Left lung (tissue), 10 donors: ENCODE results near the gene RABGAP1L. TPM values are rescaled to one million over a fixed set of nuclear protein-coding genes. Genes with fewer than 3 reads are reported as not detected.

Experiments
- ATAC-seq: fragments of 200-7000 bp; cut with Tn5 transposase; one replicate; pipeline ENCODE4 v1.9.1; 2020; ENCODE audit warnings: moderate library complexity
- DNase-seq, 4 donors: peaks; one replicate each; pipeline ENCODE4 v3.0.0-alpha.2; 2013 to 2020
- H3K27ac ChIP-seq, 2 donors: fragments of 200-600 bp; sonication (generic) in 1 of 2; one replicate each; pipeline versions ENCODE4 v1.5.0 to v1.8.0; 2020 to 2021
- H3K27me3 ChIP-seq, 2 donors: fragments of 200-600 bp; sonication (generic) in 1 of 2; one replicate each; pipeline versions ENCODE4 v1.5.0 to v1.8.0; 2020 to 2021
- H3K36me3 ChIP-seq, 2 donors: fragments of 200-600 bp; sonication (generic) in 1 of 2; one replicate each; pipeline versions ENCODE4 v1.5.0 to v1.8.0; 2020 to 2021
- H3K4me1 ChIP-seq, 2 donors: fragments of 200-600 bp; one replicate each; pipeline ENCODE4 v1.8.0; 2021
- H3K4me3 ChIP-seq, 2 donors: fragments of 200-600 bp; sonication (generic) in 1 of 2; one replicate each; pipeline versions ENCODE4 v1.5.0 to v1.8.0; 2020 to 2021; ENCODE audit warnings: mild to moderate bottlenecking in 1 of 2
- H3K9me3 ChIP-seq, 2 donors: fragments of 200-600 bp; sonication (generic) in 1 of 2; one replicate each; pipeline versions ENCODE4 v1.5.0 to v1.8.0; 2020 to 2021
- intact Hi-C, 2 donors: fragments of 100-400 bp; cut with DNase I; formaldehyde crosslinking; loops; one replicate each; pipeline versions ENCODE4 v1.11.2 to v1.14.2; 2022
- polyA plus RNA-seq, 6 donors: library from polyadenylated mRNA; unstranded; fragments of 120-200 nt; gene quantifications; one replicate each; pipeline ENCODE4 v1.2.1, GENCODE V29; 2013; ENCODE audit not compliant: insufficient read length in 6 of 6
- total RNA-seq, 2 donors: library from RNA; stranded (reverse); fragmentation: NEBNext Ultra II Directional; extraction: Animal tissue kit (Norgen Biotek cat#: 25700); gene quantifications; one replicate each; pipeline ENCODE4 v1.2.1, GENCODE V29; 2021
- TF ChIP-seq, protein P1 (sequence below), 2 donors: fragments of 200-600 bp; sonication (generic) in 1 of 2; IDR thresholded peaks; one replicate each; pipeline versions ENCODE4 v1.5.0 to v1.8.0; 2021; ENCODE audit warnings: antibody characterized with exemption in 2 of 2
- donor health status: DM: no; HTN: yes; CAD: no.
- donor health status: DM: no; HTN: no; CAD: no.

Gene RABGAP1L
- total and polyA plus RNA-seq, 8 donors: 40.3 to 67.3 (median 51.4) TPM

DNA sequence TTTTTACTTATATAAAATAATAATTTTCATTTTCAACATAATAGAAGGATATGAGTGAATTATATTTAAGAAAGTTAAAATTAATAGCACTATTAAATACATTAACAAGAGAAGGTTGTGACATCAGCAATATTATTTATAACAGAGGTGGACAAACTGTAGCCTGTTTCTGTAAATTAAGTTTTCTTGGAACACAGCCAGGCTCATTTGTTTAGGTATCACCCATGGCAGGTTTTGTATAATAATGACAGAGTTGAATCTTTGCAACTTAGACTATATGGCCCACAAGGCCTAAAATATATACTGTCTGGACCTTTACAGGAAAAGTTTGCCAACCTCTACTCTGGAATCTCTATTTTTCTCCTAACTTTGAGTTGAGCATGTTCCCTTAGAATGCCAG is 797.7 kb downstream of the RABGAP1L start:
- TF ChIP-seq, protein P1, sequence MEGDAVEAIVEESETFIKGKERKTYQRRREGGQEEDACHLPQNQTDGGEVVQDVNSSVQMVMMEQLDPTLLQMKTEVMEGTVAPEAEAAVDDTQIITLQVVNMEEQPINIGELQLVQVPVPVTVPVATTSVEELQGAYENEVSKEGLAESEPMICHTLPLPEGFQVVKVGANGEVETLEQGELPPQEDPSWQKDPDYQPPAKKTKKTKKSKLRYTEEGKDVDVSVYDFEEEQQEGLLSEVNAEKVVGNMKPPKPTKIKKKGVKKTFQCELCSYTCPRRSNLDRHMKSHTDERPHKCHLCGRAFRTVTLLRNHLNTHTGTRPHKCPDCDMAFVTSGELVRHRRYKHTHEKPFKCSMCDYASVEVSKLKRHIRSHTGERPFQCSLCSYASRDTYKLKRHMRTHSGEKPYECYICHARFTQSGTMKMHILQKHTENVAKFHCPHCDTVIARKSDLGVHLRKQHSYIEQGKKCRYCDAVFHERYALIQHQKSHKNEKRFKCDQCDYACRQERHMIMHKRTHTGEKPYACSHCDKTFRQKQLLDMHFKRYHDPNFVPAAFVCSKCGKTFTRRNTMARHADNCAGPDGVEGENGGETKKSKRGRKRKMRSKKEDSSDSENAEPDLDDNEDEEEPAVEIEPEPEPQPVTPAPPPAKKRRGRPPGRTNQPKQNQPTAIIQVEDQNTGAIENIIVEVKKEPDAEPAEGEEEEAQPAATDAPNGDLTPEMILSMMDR (IDR thresholded peaks at IDR 0.05): no peak
- Histone ChIP-seq H3K4me3 (no peak overlapping the region), H3K27me3 (no peaks in the 10 kb centered on the region), H3K27ac (no peak overlapping the region), H3K36me3 (no peaks in the 10 kb centered on the region), H3K9me3 (no peaks in the 10 kb centered on the region), H3K4me1 (peaks cover 0 to 23% of the 10 kb centered on the region in 2 donors)
- no peak for DNase-seq
- intact Hi-C loops: no loop called here
- ATAC-seq: no peak

DNA sequence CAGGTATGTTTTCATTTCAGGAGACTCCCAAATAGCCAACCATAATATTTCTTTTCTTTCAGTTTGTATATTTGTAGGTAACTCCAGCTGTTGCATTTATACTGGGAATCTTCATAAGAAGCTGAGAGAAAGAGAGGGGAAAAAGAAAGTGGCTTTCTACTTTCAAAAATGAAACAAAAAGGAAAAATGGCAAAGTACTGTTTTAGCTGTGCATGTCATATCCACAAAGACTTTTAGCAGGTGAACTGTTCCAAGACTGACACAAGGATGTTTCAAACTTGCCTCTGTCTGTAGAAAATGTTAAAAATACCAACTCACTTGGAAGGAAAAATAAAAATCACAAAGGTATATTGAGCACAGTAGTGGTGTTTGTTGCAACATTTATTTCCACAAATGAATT is 798.5 kb downstream of the RABGAP1L start:
- ATAC-seq (no peak), DNase-seq (no peak)
- Histone ChIP-seq H3K9me3 (no peaks in the 10 kb centered on the region), H3K4me1 (peaks cover 0 to 23% of the 10 kb centered on the region in 2 donors), H3K27me3 (no peaks in the 10 kb centered on the region), H3K36me3 (no peaks in the 10 kb centered on the region), H3K4me3 (no peak overlapping the region), H3K27ac (no peak overlapping the region)
- TF ChIP-seq, protein P1 (IDR thresholded peaks at IDR 0.05): no peak
- intact Hi-C loops: no loop called here

DNA sequence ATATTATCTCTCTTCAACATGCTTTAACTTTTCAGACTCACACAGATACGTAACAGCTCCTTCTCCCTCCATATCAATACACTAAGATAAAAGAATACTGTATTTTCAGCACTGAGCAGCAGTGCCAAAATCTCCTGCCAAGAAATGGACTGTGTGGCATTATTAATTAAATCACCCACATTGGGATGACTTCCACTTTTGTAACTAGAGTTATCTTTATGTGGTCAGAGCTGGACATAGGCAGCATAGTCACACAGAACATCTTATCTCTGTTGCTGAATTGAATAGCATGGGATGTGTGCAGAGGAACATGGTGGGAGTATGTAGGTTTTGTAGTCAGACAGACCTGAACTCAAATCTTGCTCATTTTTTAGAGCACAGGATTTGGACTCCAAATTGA is 799.1 kb downstream of the RABGAP1L start:
- TF ChIP-seq, protein P1 (IDR thresholded peaks at IDR 0.05): no peak
- intact Hi-C loops: no loop called here

DNA sequence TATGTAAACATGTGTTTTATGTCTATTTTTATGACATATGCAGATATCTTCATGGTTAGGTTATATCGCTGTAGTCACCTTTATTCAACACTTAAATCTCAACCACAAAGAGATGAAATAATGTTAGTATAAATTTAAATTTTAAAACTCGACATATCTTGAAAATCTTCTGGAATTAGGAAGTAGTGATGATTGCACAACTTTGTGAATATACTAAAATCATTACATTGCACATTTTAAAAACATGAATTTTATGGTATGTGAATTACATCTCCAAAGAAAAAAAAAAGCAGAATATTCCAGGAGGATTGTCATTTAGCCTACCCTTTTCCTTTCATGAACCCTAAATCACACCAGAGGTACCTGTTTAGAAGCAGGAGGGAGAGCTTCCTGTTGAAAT is 801.0 kb downstream of the RABGAP1L start:
- Histone ChIP-seq H3K27ac (no peak overlapping the region), H3K4me3 (no peak overlapping the region), H3K27me3 (no peaks in the 10 kb centered on the region), H3K4me1 (peaks cover 22 to 24% of the 10 kb centered on the region in 2 donors), H3K9me3 (no peaks in the 10 kb centered on the region), H3K36me3 (no peaks in the 10 kb centered on the region)
- intact Hi-C loops: no loop called here
- DNase-seq (no peak), ATAC-seq (no peak)
- TF ChIP-seq, protein P1 (IDR thresholded peaks at IDR 0.05): no peak

More for the DNA sequence above, 799.1 kb downstream of the RABGAP1L start:
- H3K27me3 ChIP-seq: no peaks in the 10 kb centered on the region
- no peak overlapping the region for H3K27ac ChIP-seq
- no peaks in the 10 kb centered on the region for H3K9me3 ChIP-seq
- DNase-seq: no peak
- H3K36me3 ChIP-seq: no peaks in the 10 kb centered on the region
- peaks cover 2 to 22% of the 10 kb centered on the region in 2 donors for H3K4me1 ChIP-seq
- H3K4me3 ChIP-seq: no peak overlapping the region
- no peak for ATAC-seq

DNA sequence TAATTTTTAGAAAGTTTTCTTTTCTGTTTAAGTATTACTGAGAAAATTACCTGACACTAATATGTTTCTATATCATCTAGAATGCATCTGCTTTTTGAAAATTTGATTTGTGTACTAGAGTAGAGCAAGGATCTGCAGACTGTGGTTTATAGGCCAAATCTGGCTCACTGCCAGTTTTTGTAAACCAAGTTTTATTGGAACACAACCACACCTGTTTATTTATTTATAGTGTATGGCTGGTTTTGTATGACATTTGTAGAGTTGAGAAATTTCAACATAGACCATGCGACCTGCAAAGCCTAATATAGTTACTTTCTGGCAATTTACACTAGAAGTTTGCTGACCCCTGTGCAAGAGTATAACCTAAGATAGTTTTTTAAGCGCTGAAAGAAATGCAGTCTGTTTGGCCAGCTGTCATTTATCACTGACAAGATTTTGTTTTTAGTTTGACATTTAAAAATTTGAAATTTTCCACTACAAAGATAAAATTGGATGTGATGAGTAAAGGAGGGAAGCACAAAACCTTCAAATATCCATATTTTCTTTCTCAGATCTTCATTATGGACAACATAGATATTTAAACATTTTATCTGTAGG is 804.3 kb downstream of the RABGAP1L start:
- no peak for ATAC-seq

More for the DNA sequence above, 804.3 kb downstream of the RABGAP1L start:
- intact Hi-C loops: no loop called here
- TF ChIP-seq, protein P1 (IDR thresholded peaks at IDR 0.05): no peak
- H3K4me3 ChIP-seq: no peak overlapping the region
- no peak for DNase-seq
- peaks cover 46 to 55% of the 10 kb centered on the region in 2 donors for H3K4me1 ChIP-seq
- H3K27me3 ChIP-seq: no peaks in the 10 kb centered on the region
- no peaks in the 10 kb centered on the region for H3K9me3 ChIP-seq
- H3K36me3 ChIP-seq: no peaks in the 10 kb centered on the region
- peak overlapping the region; percentile 82 to 87 for H3K27ac ChIP-seq
